Loucy (cell line): Measurements from ENCODE around the gene ANP32D.
A peak's percentile ranks its signal among the peaks of the same experiment; 100 is the strongest.
"Not testable (repeated sequence)": the region's sequence is repeated elsewhere in the genome, so short reads cannot be mapped to it uniquely, and the experiment has no call there.

ENCODE experiments used
- H2AFZ ChIP-seq: fragments of 200-600 bp; sonication (generic); 2 replicates; pipeline ENCODE4 v1.6.0; 2016; ENCODE audit warnings: antibody characterized with exemption, mild to moderate bottlenecking, low read length, moderate library complexity
- H3F3A ChIP-seq: fragments of 200-600 bp; 2 replicates; pipeline ENCODE4 v1.6.0; 2016; ENCODE audit warnings: antibody characterized with exemption, low read depth, mild to moderate bottlenecking
- H3K27me3 ChIP-seq: fragments of 200-600 bp; sonication (generic); 2 replicates; pipeline ENCODE4 v1.6.1; 2014; ENCODE audit warnings: low read length, mild to moderate bottlenecking; ENCODE audit not compliant: insufficient read depth, poor library complexity, severe bottlenecking
- H3K36me3 ChIP-seq: fragments of 200-600 bp; sonication (generic); 2 replicates; pipeline ENCODE4 v1.6.1; 2016; ENCODE audit warnings: low read length; ENCODE audit not compliant: insufficient read depth
- H3K4me1 ChIP-seq: fragments of 200-600 bp; sonication (generic); 2 replicates; pipeline ENCODE4 v1.5.1; 2014; ENCODE audit warnings: low read length, mild to moderate bottlenecking; ENCODE audit not compliant: insufficient read depth, poor library complexity, severe bottlenecking
- H3K4me2 ChIP-seq: fragments of 200-600 bp; sonication (generic); 2 replicates; pipeline ENCODE4 v1.6.0; 2014; ENCODE audit warnings: antibody characterized with exemption, low read length, low read depth, mild to moderate bottlenecking; ENCODE audit not compliant: poor library complexity, severe bottlenecking
- H3K4me3 ChIP-seq: fragments of 200-600 bp; sonication (generic); 2 replicates; pipeline ENCODE4 v1.5.1; 2014; ENCODE audit warnings: low read length, mild to moderate bottlenecking, mixed read lengths; ENCODE audit not compliant: poor library complexity, severe bottlenecking
- H3K79me2 ChIP-seq: fragments of 200-600 bp; sonication (generic); 2 replicates; pipeline ENCODE4 v1.6.1; 2014; ENCODE audit warnings: low read length; ENCODE audit not compliant: insufficient read depth
- H3K9ac ChIP-seq: fragments of 200-600 bp; sonication (generic); 2 replicates; pipeline ENCODE4 v1.6.0; 2014; ENCODE audit warnings: mild to moderate bottlenecking, low read depth, low read length, moderate library complexity; ENCODE audit not compliant: poor library complexity, severe bottlenecking
- H3K9me2 ChIP-seq: fragments of 200-600 bp; sonication (generic); replicated peaks from 2 replicates; pipeline ENCODE4 v1.6.1; 2016; ENCODE audit warnings: low read depth, low read length, mixed read lengths
- H3K9me3 ChIP-seq: fragments of 200-600 bp; sonication (generic); 2 replicates; pipeline ENCODE4 v1.6.1; 2014; ENCODE audit warnings: mild to moderate bottlenecking, antibody characterized with exemption, low read length, low read depth; ENCODE audit not compliant: insufficient read depth
- H4K20me1 ChIP-seq: fragments of 200-600 bp; sonication (generic); 2 replicates; pipeline ENCODE4 v1.6.0; 2014; ENCODE audit warnings: antibody characterized with exemption, low read length, mild to moderate bottlenecking; ENCODE audit not compliant: insufficient read depth, poor library complexity, severe bottlenecking
- EZH2phosphoT487 ChIP-seq: fragments of 200-600 bp; IDR thresholded peaks from 2 replicates; pipeline ENCODE4 v1.6.1; 2018; ENCODE audit warnings: antibody characterized with exemption, mild to moderate bottlenecking, moderate library complexity, borderline replicate concordance
- TF ChIP-seq, protein P1 (sequence below): fragments of 200-600 bp; sonication (generic); conservative IDR thresholded peaks from 2 replicates; pipeline ENCODE4 v1.5.1; 2014; ENCODE audit warnings: mild to moderate bottlenecking, antibody characterized with exemption, low read length

ANP32D gene

DNA sequence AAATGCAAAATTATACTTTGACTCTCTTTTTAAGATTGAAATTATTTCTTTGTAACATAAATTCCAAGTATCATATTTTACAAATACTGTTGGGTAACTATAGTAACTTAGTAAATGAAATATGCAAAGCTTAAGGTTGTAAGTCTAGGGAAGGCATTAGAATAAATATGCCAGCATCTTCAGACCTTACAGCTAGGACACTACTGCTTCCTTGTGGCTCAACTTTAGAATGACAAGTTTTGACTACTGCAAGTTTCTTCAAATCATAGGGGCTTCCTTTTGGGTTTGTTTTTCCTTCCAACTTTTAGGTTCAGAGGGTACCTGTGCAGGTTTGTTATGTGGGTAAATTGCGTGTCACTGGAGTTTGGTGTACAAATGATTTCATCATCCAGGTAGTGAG, 17.7 kb upstream of the ANP32D start:
- Histone ChIP-seq H3K9me2 (no peaks in the 10 kb centered on the region), H4K20me1 (no peaks in the 10 kb centered on the region), H3F3A (no peaks in the 10 kb centered on the region), H2AFZ (no peak overlapping the region), H3K4me1 (no peaks in the 10 kb centered on the region), H3K4me2 (no peak overlapping the region), H3K79me2 (no peaks in the 10 kb centered on the region), H3K9me3 (no peaks in the 10 kb centered on the region), H3K4me3 (no peak overlapping the region), H3K9ac (no peak overlapping the region), H3K27me3 (no peaks in the 10 kb centered on the region), H3K36me3 (no peaks in the 10 kb centered on the region)
- no peak for TF ChIP-seq EZH2phosphoT487
- TF ChIP-seq, protein P1, sequence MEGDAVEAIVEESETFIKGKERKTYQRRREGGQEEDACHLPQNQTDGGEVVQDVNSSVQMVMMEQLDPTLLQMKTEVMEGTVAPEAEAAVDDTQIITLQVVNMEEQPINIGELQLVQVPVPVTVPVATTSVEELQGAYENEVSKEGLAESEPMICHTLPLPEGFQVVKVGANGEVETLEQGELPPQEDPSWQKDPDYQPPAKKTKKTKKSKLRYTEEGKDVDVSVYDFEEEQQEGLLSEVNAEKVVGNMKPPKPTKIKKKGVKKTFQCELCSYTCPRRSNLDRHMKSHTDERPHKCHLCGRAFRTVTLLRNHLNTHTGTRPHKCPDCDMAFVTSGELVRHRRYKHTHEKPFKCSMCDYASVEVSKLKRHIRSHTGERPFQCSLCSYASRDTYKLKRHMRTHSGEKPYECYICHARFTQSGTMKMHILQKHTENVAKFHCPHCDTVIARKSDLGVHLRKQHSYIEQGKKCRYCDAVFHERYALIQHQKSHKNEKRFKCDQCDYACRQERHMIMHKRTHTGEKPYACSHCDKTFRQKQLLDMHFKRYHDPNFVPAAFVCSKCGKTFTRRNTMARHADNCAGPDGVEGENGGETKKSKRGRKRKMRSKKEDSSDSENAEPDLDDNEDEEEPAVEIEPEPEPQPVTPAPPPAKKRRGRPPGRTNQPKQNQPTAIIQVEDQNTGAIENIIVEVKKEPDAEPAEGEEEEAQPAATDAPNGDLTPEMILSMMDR = peak; percentile 69

DNA sequence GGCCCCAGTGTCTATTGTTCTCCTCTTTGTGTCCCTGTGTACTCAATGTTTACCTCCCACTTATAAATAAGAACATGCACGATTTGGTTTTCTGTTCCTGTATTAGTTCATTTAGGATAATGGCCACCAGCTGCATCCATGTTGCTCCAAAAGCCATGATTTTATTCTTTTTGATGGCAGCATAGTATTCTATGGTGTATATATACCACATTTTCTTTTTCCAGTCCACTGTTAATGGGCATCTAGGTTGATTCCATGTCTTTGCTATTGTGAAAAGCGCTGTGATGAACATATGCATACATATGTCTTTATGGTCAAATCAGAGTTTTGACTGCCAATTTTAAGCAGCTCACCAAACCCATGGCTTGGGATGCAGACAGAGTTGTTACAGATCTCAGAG, 17.2 kb upstream of the ANP32D start:
- no peak for TF ChIP-seq EZH2phosphoT487
- TF ChIP-seq, protein P1 = no peak
- H3F3A ChIP-seq = no peaks in the 10 kb centered on the region
- H3K9ac ChIP-seq = no peak overlapping the region
- H3K27me3 ChIP-seq = no peaks in the 10 kb centered on the region
- no peaks in the 10 kb centered on the region for H3K79me2 ChIP-seq
- H3K9me3 ChIP-seq = no peaks in the 10 kb centered on the region
- no peak overlapping the region for H2AFZ ChIP-seq
- H3K4me1 ChIP-seq = no peaks in the 10 kb centered on the region
- no peaks in the 10 kb centered on the region for H4K20me1 ChIP-seq
- H3K9me2 ChIP-seq = no peaks in the 10 kb centered on the region
- H3K36me3 ChIP-seq = no peaks in the 10 kb centered on the region
- H3K4me3 ChIP-seq = no peak overlapping the region
- no peak overlapping the region for H3K4me2 ChIP-seq

DNA sequence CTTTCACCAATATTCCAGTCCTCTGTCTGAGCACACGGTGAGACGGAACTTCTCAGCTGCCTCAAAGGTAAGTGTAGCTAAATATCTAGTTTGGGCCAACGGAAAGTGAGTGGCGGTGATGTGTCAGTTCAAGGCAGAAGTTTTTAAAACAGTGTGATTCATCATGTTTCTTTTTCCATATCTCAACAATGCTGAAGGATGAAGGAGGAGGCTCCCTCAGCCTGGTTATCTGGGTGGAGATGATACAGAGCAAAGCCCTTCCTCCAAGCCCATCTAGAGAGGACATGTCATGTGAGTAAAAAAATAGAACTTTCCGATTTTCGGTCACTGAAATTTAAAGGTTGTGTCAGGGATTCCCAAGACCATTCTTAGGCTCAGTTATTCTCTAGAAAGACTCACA, 13.1 kb upstream of the ANP32D start:
- Histone ChIP-seq H3K9ac (no peak overlapping the region), H3K27me3 (no peaks in the 10 kb centered on the region), H3K36me3 (no peaks in the 10 kb centered on the region), H4K20me1 (no peaks in the 10 kb centered on the region), H3K4me1 (no peaks in the 10 kb centered on the region), H3K79me2 (no peaks in the 10 kb centered on the region), H3F3A (no peaks in the 10 kb centered on the region), H3K4me3 (no peak overlapping the region), H3K9me2 (no peaks in the 10 kb centered on the region), H3K9me3 (no peaks in the 10 kb centered on the region), H2AFZ (no peak overlapping the region), H3K4me2 (no peak overlapping the region)
- no peak for TF ChIP-seq EZH2phosphoT487
- TF ChIP-seq, protein P1 = no peak

DNA sequence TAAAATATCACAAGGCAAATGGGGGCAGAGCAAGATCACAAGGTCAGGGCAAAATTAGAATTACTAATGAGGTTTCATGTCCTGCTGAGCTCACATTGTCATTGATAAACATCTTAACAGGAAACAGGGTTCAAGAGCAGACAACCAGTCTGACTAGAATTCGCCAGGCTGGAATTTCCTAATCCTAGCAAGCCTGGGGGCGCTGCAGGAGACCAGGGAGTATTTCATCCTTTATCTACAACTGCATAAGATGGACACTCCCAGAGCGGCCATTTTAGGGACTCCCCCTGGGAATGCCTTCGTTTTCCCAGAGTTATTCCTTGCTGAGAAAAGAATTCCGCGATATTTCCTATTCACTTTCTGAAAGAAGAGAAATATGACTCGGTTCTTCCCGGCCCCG, 3.3 kb upstream of the ANP32D start:
- not testable (repeated sequence) for H3K4me2 ChIP-seq, H3K9me2 ChIP-seq, H2AFZ ChIP-seq, H3F3A ChIP-seq, H4K20me1 ChIP-seq, H3K79me2 ChIP-seq, H3K4me3 ChIP-seq, H3K27me3 ChIP-seq, H3K4me1 ChIP-seq, H3K36me3 ChIP-seq, H3K9ac ChIP-seq
- H3K9me3 ChIP-seq = peaks cover 13% of the 10 kb centered on the region
